NCI-H1417 (cell line): Measurements from ENCODE around the gene TTC34.
A peak's percentile ranks its signal among the peaks of the same experiment; 100 is the strongest.

Source experiments
- DNase-seq, 3 experiments: peaks; one replicate each; lab custom pipeline; 2025; lab: John Stamatoyannopoulos, UW

TTC34 gene

GRCh38 chr1:2624735-2625300, 176.7 kb downstream of the TTC34 start:
- DNase-seq = no peak

GRCh38 chr1:2623571-2624337, 177.7 kb downstream of the TTC34 start:
- DNase-seq = no peak

GRCh38 chr1:2617971-2618470, 183.5 kb downstream of the TTC34 start:
- peak in 1 of 3 experiments; percentile 18 for DNase-seq

GRCh38 chr1:2614145-2614544, 187.3 kb downstream of the TTC34 start:
- no peak for DNase-seq

GRCh38 chr1:2612591-2613365, 188.7 kb downstream of the TTC34 start:
- no peak for DNase-seq

- DNase-seq = peak in 2 of 3 experiments; percentile 49 to 71
Measured at GRCh38 chr1:2611621-2612437, 189.7 kb downstream of the TTC34 start.

GRCh38 chr1:2611031-2611501, 190.4 kb downstream of the TTC34 start:
- DNase-seq = peak; percentile 0 to 60 (median 29)

- DNase-seq = peak in 1 of 3 experiments; percentile 14
Measured at GRCh38 chr1:2610036-2610959, 191.2 kb downstream of the TTC34 start.

GRCh38 chr1:2609319-2610035, 192.0 kb downstream of the TTC34 start:
- no peak for DNase-seq

GRCh38 chr1:2607641-2608091, 193.8 kb downstream of the TTC34 start:
- no peak for DNase-seq

GRCh38 chr1:2606881-2607621, 194.4 kb downstream of the TTC34 start:
- no peak for DNase-seq

GRCh38 chr1:2606396-2606880, 195.1 kb downstream of the TTC34 start:
- no peak for DNase-seq

- DNase-seq = no peak
Measured at GRCh38 chr1:2605509-2606395, 195.7 kb downstream of the TTC34 start.

GRCh38 chr1:2604844-2605508, 196.5 kb downstream of the TTC34 start:
- DNase-seq = no peak

GRCh38 chr1:2604156-2604843, 197.2 kb downstream of the TTC34 start:
- no peak for DNase-seq

GRCh38 chr1:2603521-2604155, 197.9 kb downstream of the TTC34 start:
- DNase-seq = no peak
